Fibroblast of lung (primary cell): ENCODE results near the gene DAND5. TPM values are rescaled to one million over a fixed set of nuclear protein-coding genes. Genes with fewer than 3 reads are reported as not detected.

Source experiments
- DNase-seq, 2 donors: peaks; one replicate each; pipeline versions ENCODE4 v3.0.0 to v3.0.0-alpha.2; 2010; ENCODE audit warnings: low read depth in 2 of 2
- H2AFZ ChIP-seq: 2 replicates; pipeline ENCODE4 v1.5.1; 2012; ENCODE audit warnings: low read length, control low read depth, inconsistent platforms
- H3K27ac ChIP-seq: 2 replicates; pipeline ENCODE4 v1.5.1; 2011; ENCODE audit warnings: low read length, control low read depth; ENCODE audit not compliant: insufficient read depth
- H3K27me3 ChIP-seq: 2 replicates; pipeline ENCODE4 v1.5.1; 2011; ENCODE audit warnings: mild to moderate bottlenecking, low read length; ENCODE audit not compliant: control insufficient read depth, insufficient read depth
- H3K36me3 ChIP-seq: 2 replicates; pipeline ENCODE4 v1.5.1; 2011; ENCODE audit warnings: low read length; ENCODE audit not compliant: control insufficient read depth, insufficient read depth
- H3K4me1 ChIP-seq: 2 replicates; pipeline ENCODE4 v1.5.1; 2011; ENCODE audit warnings: low read length; ENCODE audit not compliant: control insufficient read depth, insufficient read depth; ENCODE audit errors: extremely low read depth
- H3K4me2 ChIP-seq: 2 replicates; pipeline ENCODE4 v1.5.1; 2011; ENCODE audit warnings: low read length, control low read depth; ENCODE audit not compliant: insufficient read depth; ENCODE audit errors: extremely low read depth
- H3K4me3 ChIP-seq, 4 experiments: fragments of 200-600 bp in 1 of 4; sonication (generic) in 1 of 4; replicated peaks in 1 of 4; 2 replicates each; pipeline ENCODE4 v1.5.1; 2011 to 2016; ENCODE audit warnings: low read length in 4 of 4, low read depth in 3 of 4, mild to moderate bottlenecking in 3 of 4, control low read depth in 2 of 4, inconsistent platforms in 1 of 4, mixed read lengths in 1 of 4; ENCODE audit not compliant: insufficient read depth in 1 of 4; ENCODE audit errors: control extremely low read depth in 1 of 4
- H3K79me2 ChIP-seq: 2 replicates; pipeline ENCODE4 v1.5.1; 2012; ENCODE audit warnings: mild to moderate bottlenecking, low read length, inconsistent platforms; ENCODE audit not compliant: control insufficient read depth, insufficient read depth
- H3K9ac ChIP-seq: 2 replicates; pipeline ENCODE4 v1.5.1; 2011; ENCODE audit warnings: mild to moderate bottlenecking, low read length, control low read depth; ENCODE audit not compliant: insufficient read depth
- H3K9me3 ChIP-seq: 2 replicates; pipeline ENCODE4 v1.5.1; 2012; ENCODE audit warnings: low read depth, low read length; ENCODE audit not compliant: control insufficient read depth, insufficient read depth
- H4K20me1 ChIP-seq: 2 replicates; pipeline ENCODE4 v1.5.1; 2011; ENCODE audit warnings: low read length; ENCODE audit not compliant: control insufficient read depth, insufficient read depth; ENCODE audit errors: extremely low read depth
- CTCF ChIP-seq, 2 donors: IDR thresholded peaks in 1 of 2; conservative IDR thresholded peaks in 1 of 2; 1 replicate in 1 of 2; 2 replicates in 1 of 2; pipeline ENCODE4 v1.5.1; 2011 to 2012; ENCODE audit warnings: low read length in 2 of 2, control low read depth in 1 of 2, inconsistent platforms in 1 of 2, low read depth in 1 of 2, mild to moderate bottlenecking in 1 of 2
- EZH2 ChIP-seq: IDR thresholded peaks from 2 replicates; pipeline ENCODE4 v1.5.1; 2012; ENCODE audit warnings: low read length, control low read depth, mild to moderate bottlenecking; ENCODE audit errors: missing control alignments
- polyA plus RNA-seq, 2 donors: library from polyadenylated mRNA; depleted of rRNA in 1 of 2; stranded (reverse) in 1 of 2; unstranded in 1 of 2; fragments of >200 nt; gene quantifications; 2 replicates each; pipeline ENCODE4 v1.2.1, GENCODE V29; 2011 to 2012; ENCODE audit warnings: missing spikeins in 1 of 2
- total RNA-seq: library from RNA; depleted of rRNA; stranded (reverse); fragments of >200 nt; gene quantifications from 2 replicates; pipeline ENCODE4 v1.2.1, GENCODE V29; 2014

DAND5 gene
- total and polyA plus RNA-seq, 2 donors (not counting 1 experiment from before 2014, with no cell fraction given) = 0.03 TPM; not detected in 1

GRCh38 chr19:12996406-12997094 is 27.2 kb downstream of the DAND5 start:
- peak overlapping the region; percentile 97 for H3K4me2 ChIP-seq
- H2AFZ ChIP-seq = no peak overlapping the region
- DNase-seq = peak in 1 of 2 donors; percentile 43
- H3K9me3 ChIP-seq = no peaks in the 10 kb centered on the region
- no peaks in the 10 kb centered on the region for H3K27me3 ChIP-seq
- H3K4me1 ChIP-seq = peaks cover 12% of the 10 kb centered on the region
- peaks cover 57% of the 10 kb centered on the region for H3K79me2 ChIP-seq
- peak overlapping the region; percentile 90 for H3K27ac ChIP-seq
- H4K20me1 ChIP-seq = no peaks in the 10 kb centered on the region
- H3K4me3 ChIP-seq = peak overlapping the region; percentile 53 to 95 (median 76)
- TF ChIP-seq EZH2 = no peak
- no peak for TF ChIP-seq CTCF (conservative IDR thresholded peaks at IDR 0.05 in 1 of 2, IDR thresholded peaks at IDR 0.05 in 1 of 2; ENCODE audit: low read depth in 1 of 2, low read length in 2 of 2)
- H3K9ac ChIP-seq = peak overlapping the region; percentile 89
- peaks cover 11% of the 10 kb centered on the region for H3K36me3 ChIP-seq

- Histone ChIP-seq H3K27ac (peak overlapping the region; percentile 90), H2AFZ (no peak overlapping the region), H3K4me1 (peaks cover 12% of the 10 kb centered on the region), H4K20me1 (no peaks in the 10 kb centered on the region), H3K27me3 (no peaks in the 10 kb centered on the region), H3K4me2 (peak overlapping the region; percentile 97), H3K4me3 (peak overlapping the region; percentile 53 to 95 (median 76)), H3K9me3 (no peaks in the 10 kb centered on the region), H3K36me3 (peaks cover 11% of the 10 kb centered on the region), H3K79me2 (peaks cover 65% of the 10 kb centered on the region), H3K9ac (peak overlapping the region; percentile 59)
- TF ChIP-seq EZH2 (no peak), CTCF (conservative IDR thresholded peaks at IDR 0.05 in 1 of 2, IDR thresholded peaks at IDR 0.05 in 1 of 2; ENCODE audit: low read depth in 1 of 2, low read length in 2 of 2) (no peak)
- DNase-seq = no peak
Observed at GRCh38 chr19:12997179-12997966, 28.0 kb downstream of the DAND5 start.
